Epithelial cell of esophagus (primary cell): ENCODE data around the gene RNF152.

Source experiments
- DNase-seq: peaks from one replicate; pipeline ENCODE4 v3.0.0; 2010; ENCODE audit warnings: low read depth
- H3K4me3 ChIP-seq: 2 replicates; pipeline ENCODE4 v1.5.1; 2011; ENCODE audit warnings: mild to moderate bottlenecking, low read length, control low read depth
- TF ChIP-seq, protein P1 (sequence below): IDR thresholded peaks from 2 replicates; pipeline ENCODE4 v1.5.1; 2011; ENCODE audit warnings: low read depth, mild to moderate bottlenecking, low read length, control low read depth, inconsistent platforms; ENCODE audit not compliant: insufficient read depth; ENCODE audit errors: missing control alignments

RNF152 gene

GRCh38 chr18:61855449-61856378 lies 37.1 kb downstream of the RNF152 start:
- H3K4me3 ChIP-seq, result no peak overlapping the region
- TF ChIP-seq, protein P1, sequence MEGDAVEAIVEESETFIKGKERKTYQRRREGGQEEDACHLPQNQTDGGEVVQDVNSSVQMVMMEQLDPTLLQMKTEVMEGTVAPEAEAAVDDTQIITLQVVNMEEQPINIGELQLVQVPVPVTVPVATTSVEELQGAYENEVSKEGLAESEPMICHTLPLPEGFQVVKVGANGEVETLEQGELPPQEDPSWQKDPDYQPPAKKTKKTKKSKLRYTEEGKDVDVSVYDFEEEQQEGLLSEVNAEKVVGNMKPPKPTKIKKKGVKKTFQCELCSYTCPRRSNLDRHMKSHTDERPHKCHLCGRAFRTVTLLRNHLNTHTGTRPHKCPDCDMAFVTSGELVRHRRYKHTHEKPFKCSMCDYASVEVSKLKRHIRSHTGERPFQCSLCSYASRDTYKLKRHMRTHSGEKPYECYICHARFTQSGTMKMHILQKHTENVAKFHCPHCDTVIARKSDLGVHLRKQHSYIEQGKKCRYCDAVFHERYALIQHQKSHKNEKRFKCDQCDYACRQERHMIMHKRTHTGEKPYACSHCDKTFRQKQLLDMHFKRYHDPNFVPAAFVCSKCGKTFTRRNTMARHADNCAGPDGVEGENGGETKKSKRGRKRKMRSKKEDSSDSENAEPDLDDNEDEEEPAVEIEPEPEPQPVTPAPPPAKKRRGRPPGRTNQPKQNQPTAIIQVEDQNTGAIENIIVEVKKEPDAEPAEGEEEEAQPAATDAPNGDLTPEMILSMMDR, result no peak
- DNase-seq, result no peak

DNA sequence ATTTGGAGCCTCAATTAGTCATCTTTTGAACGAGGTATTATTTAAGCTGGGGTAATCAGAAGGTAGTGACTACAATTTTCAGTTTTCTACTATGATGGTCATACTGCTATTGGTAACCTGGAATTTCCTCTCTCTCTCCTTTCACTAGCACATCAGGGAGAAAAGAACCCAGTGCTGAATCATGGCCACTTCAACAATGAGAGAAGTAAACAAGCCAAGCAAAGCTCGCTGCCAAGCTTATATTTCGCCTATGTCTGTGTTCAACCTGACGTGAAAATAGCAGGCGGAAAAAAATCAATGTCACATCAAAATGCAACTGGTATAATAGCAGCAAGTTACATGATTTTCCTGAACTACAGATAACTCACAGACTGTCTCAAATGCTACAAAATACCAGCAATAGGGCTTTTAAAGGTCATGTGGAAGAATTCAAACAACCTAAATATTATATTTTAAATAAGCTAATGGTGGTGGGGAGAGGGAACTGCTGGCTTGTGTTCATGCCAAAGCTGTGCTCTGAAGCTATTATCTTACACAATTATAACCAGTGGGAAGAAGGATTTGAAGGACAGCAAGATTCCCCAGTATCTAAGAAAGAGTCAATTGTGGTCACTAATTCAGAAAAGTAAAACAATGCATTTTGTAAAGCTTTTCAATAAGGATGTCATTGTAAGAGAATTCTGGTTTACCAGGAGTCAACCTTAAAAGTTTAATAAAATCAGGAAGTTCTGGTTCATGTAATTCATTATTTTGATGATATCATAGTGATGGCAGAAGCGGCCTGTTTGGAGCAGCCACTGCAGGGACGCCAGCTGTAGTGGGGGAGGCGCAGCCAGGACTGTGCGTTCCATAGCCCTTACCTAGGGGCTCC lies 38.0 kb downstream of the RNF152 start:
- H3K4me3 ChIP-seq, result no peak overlapping the region
- peak; percentile 72 for DNase-seq
- TF ChIP-seq, protein P1, result no peak

DNA sequence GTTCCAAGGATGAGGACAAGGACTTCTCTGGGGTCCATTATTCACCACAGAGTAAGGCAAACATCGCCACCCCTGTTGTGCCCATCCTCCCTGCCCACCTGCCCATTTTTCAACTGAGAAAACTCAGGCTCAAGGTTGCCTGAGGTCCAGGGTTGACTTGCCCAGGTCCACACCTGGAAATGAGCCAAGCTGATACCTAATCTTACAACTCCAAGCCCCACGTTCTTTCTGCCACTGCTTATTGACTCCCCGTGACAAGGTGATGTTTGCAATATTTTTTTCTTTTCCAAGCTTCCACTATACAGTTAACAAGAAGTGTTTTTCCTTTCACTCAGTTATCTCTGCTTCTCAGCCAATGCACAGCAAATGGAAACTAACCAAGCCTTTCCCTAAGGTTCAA lies 39.0 kb downstream of the RNF152 start:
- no peak for DNase-seq
- no peak overlapping the region for H3K4me3 ChIP-seq
- TF ChIP-seq, protein P1, result no peak

DNA sequence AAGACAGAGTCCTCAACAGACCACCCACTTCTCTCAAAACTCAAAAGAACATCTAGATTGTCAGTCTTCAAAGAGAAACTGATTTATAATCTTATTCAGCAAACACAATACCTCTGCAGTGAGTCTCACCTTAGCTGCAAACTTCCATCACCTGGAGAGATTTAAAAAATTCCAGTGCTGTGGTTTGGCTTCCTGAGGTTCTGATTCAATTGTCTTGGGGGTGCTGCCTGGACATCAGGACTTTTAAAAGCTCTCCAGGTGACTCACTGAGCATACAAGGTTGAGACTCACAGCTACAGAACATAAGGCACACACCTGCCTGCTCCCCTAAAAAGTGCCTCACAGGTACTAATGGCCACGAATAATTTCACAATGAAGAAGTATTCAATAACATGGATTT lies 40.3 kb downstream of the RNF152 start:
- TF ChIP-seq, protein P1, result no peak
- DNase-seq, result peak; percentile 80
- no peak overlapping the region for H3K4me3 ChIP-seq

DNA sequence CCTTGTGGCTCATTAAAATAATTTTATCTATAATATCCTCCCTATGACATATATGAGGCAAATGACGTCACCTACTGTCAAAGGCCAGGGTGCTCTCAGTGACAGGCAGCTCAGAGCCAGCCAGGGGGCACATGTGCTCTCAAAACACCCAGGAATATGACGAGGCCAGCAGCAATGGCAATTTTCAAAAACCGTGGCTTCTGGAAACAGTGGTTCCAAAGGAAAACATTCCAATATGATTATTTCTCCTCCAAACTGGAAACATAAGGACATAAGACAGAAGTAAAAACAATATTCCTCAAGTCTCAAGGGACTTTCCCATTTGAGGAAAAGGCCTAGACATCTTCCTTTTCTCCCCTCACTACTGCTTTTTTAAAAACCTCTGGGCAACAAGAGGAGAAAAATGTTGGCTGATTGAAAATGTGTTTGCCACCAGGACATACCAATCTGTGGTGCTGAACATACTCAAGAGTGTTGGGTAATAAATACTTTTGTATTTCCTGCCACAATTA lies 40.8 kb downstream of the RNF152 start:
- H3K4me3 ChIP-seq, result no peak overlapping the region
- TF ChIP-seq, protein P1, result no peak
- no peak for DNase-seq

GRCh38 chr18:61851279-61851678 lies 41.5 kb downstream of the RNF152 start:
- no peak for DNase-seq
- TF ChIP-seq, protein P1, result no peak
- H3K4me3 ChIP-seq, result no peak overlapping the region
